Measurements from ENCODE around the gene GAB2.
A peak's percentile ranks its signal among the peaks of the same experiment; 100 is the strongest.
"Not testable (repeated sequence)": the region's sequence is repeated elsewhere in the genome, so short reads cannot be mapped to it uniquely, and the experiment has no call there.

The GAB2 gene

GRCh38 chr11:78311702-78312371 lies 105.8 kb downstream of the GAB2 start:
- DNase-seq = no peak

GRCh38 chr11:78310500-78310909 lies 107.1 kb downstream of the GAB2 start:
- peak in 1 of 4 experiments; percentile 31 for DNase-seq

- peak in 1 of 4 experiments; percentile 29 for DNase-seq
Observed at GRCh38 chr11:78304201-78304600, 113.4 kb downstream of the GAB2 start.

GRCh38 chr11:78300108-78300839 lies 117.3 kb downstream of the GAB2 start:
- DNase-seq = no peak

DNA sequence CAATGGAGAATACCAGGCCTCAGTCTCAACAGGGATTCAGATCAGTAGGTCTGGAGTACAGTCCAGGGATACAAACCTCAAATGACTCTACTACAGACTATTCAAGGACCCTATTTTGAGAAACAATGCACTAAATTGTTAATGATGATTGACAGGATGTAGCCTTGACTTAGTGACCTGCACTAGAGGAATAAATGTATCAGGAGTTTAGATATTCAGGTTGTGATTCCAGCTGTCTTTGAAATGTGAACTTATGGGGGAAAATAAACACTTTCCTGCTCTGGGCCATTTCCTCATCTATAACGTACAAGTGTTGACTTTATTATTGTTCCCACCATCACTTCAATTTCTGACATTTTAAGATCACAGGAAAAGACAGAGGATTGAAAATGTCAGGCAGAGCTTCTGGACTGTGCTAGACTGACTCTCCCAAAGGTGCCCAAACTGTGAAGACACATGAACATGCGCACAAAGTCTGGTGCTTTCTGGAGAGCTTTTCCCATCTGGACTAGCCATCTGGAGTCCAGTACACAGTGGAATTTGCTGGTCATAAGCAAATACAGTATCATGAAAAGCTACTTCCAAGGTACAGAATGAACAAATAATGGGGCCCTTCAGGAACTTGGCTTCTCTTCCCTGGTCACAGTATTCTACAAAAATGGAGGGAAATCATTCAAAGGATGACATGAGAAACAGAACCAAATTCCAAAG lies 118.5 kb downstream of the GAB2 start:
- DNase-seq = no peak

DNA sequence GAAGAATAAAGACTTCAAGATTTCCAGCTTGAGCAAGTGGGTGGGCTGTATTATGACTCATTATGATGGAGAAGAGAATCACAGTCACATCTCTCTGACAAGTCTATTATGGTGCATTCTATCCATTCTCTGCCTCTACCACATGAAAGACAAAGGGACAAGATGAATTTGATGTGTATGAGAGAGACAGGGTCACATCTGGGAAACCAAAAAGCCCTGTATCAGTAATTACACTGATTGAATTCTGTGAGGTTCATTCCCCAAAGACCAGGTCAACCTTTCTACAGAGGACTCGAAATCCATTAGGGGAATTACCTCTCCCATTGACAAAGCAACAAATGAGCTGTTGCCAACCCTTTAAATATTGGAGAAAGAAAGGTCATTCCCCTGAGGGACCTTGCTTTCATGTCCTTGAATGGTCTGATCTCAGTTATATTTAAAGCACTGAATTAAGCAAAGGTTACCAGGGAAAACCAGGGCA lies 119.3 kb downstream of the GAB2 start:
- peak in 1 of 4 experiments; percentile 24 for DNase-seq

DNA sequence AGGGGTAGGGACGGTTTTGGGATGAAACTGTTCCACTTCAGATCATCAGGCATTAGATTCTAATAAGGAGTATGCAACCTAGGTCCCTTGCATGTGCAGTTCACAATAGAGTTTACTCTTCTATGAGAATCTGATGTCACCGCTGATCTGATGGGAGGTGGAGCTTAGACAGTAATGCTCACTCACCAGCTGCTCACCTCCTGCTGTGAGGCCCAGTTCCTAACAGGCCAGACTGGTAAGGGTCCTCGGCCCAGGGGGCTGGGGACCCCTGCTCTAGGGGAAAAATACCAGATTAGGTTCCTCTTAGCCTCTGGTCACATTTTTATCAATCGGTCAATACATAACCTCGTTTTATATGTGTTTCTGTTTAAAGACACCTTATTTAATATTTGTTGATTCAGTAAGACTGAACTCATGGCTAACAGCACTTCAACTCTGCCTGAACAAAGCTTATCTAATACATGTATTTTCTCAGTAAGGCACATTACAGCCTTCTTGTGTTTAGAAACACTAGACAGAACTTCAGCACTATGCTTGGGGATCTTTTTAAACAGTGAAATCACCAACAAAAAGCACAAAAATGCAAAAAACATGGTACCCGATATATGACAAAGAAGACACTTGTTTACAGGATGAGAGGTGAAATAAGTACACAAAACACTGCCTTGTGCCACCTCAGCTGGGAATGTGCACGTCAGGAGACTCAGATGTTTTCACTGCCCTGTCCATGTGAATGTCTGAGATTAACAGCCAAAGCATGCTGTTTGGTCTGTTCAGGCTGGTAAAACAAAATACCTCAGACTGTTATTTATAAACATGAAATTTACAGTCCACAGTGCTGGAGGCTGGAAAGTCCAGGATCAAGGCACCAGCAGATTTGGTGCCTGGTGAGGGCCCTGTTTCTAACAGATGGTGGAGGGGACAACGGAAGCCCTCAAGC lies 121.4 kb downstream of the GAB2 start:
- DNase-seq = no peak

DNA sequence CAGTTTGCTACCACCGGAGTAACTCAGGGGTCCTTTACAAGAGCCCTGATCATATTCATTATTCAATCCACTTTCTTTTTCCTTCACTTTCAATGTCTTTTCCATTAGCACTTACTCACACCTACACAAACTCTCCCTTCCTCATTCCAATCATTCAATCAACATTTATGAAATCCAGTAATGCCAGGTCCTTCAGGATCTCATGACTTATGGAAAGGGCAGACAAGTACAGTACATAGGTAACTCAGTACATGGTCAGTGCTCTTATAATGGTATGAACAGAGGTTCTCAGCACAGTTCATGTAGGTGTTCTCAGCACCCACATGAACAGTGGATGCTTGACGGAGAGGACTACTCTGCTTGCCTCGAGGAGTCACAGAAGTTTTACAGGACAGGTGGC lies 122.3 kb downstream of the GAB2 start:
- no peak for DNase-seq

DNA sequence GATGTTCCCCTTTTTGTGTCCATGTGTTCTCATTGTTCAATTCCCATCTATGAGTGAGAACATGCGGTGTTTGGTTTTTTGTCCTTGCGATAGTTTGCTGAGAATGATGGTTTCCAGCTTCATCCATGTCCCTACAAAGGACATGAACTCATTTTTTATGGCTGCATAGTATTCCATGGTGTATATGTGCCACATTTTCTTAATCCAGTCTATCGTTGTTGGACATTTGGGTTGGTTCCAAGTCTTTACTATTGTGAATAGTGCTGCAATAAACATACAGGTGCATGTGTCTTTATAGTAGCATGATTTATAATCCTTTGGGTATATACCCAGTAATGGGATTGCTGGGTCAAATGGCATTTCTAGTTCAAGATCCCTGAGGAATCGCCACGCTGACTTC lies 123.5 kb downstream of the GAB2 start:
- not testable (repeated sequence) for DNase-seq

DNA sequence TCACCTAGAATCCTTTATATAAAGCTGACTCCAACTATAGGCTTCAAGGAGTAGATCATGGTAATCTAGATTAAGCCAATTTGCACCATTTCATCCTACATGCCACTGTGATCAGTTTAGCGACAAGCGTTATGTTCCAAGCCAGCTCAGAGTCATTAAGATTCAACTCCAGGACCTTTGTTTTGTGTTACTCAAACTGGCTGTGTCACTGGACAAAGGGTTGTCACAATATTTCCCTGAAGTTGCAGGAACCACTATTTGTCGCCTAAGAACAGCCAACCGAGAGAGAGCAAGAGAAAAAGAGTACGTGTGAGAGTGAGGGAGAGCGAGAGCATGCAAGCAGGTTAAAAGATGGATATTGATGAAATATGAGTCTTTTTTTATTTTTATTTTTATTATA lies 124.1 kb downstream of the GAB2 start:
- DNase-seq = peak in 2 of 4 experiments; percentile 24 to 27

DNA sequence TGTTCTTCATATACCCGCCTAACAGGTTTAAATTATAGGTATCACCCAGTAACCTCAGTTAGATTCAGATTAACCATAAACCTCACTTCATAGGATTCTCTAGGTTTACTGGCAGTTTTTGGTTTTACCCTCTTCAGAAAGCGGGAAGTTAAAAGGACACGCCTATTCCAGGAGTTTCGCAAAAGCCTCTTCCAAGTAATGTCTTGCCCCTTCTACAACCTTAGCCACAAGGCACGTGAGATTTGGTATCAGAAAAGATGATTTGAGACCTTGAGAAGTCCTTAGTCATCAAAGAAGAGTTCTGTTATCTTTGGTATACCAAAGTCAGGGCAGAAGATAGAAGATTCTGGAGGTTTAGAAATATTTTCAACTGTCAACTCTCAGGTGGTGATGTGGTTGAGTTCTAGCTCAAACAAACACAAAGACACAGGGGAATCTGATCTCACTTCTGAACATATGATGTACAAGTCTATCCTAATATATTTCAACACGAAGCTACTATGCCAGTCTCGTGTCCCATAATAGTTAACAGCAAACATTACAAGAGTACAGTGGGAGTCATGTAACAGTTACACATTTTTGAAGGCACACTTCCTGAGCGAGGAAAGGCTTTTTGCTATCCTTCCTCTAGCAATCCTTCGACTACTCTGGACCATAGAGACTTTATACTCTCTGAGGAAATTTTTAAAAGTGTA lies 125.4 kb downstream of the GAB2 start:
- DNase-seq = peak; percentile 66 to 83 (median 76)

GRCh38 chr11:78291503-78292108 lies 126.0 kb downstream of the GAB2 start:
- no peak for DNase-seq

DNA sequence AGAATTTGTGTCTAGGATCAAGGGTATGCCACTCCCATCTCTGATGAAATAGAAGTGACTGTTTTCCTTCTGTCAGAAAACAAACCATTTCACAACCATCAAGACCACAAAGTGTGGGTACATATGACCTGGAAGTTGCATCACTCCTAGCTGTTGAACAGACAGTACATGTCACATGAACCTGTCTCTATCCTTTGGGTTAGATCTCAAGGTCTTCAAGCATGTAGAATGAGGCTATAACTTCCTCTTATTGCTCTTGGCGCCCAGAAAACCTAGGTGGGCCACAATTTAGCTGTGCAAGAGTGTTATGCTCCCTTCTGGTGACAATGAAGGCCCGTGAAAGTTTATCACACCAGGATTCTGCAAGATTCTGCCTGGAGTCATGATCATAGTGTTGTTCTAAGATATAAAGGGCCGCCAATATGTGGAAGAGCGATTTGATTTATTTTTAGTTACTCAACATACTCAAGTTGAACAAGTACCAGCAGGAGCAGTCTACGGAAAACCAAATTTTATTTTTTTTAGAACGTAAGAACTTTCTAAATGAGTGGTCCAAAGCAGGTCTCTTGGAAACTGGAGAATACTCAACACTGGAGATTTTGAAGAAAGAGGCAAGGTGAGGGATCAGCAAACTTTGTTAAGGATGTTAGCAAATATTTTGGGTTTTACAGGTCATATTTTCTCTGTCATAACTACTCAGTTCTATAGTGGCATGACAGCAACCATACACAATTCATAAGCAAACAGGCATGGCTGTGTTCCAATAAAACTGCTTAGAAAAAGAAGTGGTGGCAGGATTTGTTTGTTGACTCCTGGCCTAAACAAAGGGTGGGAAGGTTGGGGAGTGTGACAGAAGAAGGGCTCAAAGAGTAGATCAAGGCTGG lies 127.1 kb downstream of the GAB2 start:
- peak; percentile 83 to 99 (median 92) for DNase-seq

- peak; percentile 13 to 55 (median 32) for DNase-seq
Observed at GRCh38 chr11:78289552-78290292, 127.9 kb downstream of the GAB2 start.

GRCh38 chr11:78284260-78284659 lies 133.4 kb downstream of the GAB2 start:
- no peak for DNase-seq

- no peak for DNase-seq
Observed at GRCh38 chr11:78282821-78283220, 134.8 kb downstream of the GAB2 start.

DNA sequence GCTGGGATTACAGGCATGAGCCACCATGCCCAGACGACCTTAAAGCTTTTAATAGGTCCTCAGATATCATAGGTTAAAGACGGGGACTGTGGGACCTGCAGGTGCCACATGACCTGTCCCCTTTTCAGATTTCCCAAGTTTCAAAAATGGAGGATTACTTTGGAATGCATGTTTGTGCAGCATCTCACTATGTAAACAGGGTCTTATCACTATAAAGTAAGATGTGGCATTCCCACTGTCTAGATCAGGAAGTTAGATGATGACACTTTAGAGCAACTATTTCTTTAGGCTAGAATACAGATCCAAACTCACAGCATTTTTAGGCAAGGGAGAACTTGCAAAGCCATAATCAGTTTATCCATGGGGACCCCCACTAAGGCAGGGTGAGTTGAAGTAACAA lies 136.1 kb downstream of the GAB2 start:
- DNase-seq = no peak

DNA sequence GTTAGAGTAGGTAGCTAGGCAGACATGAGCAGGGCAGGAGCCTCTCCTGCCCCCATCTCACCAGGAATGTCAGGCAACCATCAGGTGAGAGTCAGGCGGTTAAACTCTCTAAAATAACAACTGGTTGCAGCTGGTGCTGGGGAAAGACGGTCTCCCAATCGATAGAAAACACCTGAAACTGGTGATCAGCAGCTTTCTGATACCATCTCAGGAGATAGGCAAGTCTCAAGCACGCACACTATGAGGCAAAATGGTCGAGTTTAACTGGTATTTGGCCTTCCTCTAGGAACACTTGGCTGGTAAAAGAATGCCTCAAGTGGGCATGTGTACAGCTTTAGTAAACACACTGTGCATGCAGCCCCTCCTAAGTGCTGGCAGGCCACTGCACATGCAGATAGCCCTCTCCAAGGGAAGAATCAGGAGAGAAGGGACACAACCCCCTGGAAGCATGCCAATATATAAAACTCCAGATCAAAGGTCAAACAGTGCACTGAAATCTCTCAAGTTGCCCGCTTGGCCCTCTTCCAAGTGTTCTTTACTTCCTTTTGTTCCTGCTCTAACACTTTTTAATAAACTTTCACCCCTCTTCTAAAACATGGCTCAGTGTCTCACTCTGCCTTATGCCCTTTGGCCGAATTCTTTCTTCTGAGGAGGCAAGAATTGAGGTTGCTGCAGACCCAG lies 140.2 kb downstream of the GAB2 start:
- DNase-seq = peak; percentile 13 to 52 (median 38)

GRCh38 chr11:78276311-78276710 lies 141.3 kb downstream of the GAB2 start:
- no peak for DNase-seq
